IMR-90 (cell line): ENCODE measurements around the gene AFMID.
"Not testable (repeated sequence)": the region's sequence is repeated elsewhere in the genome, so short reads cannot be mapped to it uniquely, and the experiment has no call there.

Experiments used
- FOS ChIP-seq: fragments of 150-350 bp; IDR thresholded peaks from 2 replicates; pipeline ENCODE4 v1.6.1; 2016; ENCODE audit warnings: low read depth, low read length
- MAFK ChIP-seq: IDR thresholded peaks from 2 replicates; pipeline ENCODE4 v1.6.1; 2012; ENCODE audit warnings: low read depth, low read length, improper control_type of control experiment
- POLR2A ChIP-seq: IDR thresholded peaks from 2 replicates; pipeline ENCODE4 v1.6.1; 2012; ENCODE audit warnings: mild to moderate bottlenecking, low read depth, low read length
- TF ChIP-seq, protein P1 (sequence below): conservative IDR thresholded peaks from 2 replicates; pipeline ENCODE4 v1.5.1; 2012; ENCODE audit warnings: mild to moderate bottlenecking, low read depth, low read length, improper control_type of control experiment

GRCh38 chr17:78235022-78235421 lies 47.9 kb downstream of the AFMID start:
- not testable (repeated sequence) for TF ChIP-seq MAFK, POLR2A, FOS
- TF ChIP-seq, protein P1, sequence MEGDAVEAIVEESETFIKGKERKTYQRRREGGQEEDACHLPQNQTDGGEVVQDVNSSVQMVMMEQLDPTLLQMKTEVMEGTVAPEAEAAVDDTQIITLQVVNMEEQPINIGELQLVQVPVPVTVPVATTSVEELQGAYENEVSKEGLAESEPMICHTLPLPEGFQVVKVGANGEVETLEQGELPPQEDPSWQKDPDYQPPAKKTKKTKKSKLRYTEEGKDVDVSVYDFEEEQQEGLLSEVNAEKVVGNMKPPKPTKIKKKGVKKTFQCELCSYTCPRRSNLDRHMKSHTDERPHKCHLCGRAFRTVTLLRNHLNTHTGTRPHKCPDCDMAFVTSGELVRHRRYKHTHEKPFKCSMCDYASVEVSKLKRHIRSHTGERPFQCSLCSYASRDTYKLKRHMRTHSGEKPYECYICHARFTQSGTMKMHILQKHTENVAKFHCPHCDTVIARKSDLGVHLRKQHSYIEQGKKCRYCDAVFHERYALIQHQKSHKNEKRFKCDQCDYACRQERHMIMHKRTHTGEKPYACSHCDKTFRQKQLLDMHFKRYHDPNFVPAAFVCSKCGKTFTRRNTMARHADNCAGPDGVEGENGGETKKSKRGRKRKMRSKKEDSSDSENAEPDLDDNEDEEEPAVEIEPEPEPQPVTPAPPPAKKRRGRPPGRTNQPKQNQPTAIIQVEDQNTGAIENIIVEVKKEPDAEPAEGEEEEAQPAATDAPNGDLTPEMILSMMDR, result not testable (repeated sequence)
